ES-I3 (cell line): ENCODE results near the gene ACTRT2.

Experiments
- H3K36me3 ChIP-seq: 2 replicates; pipeline ENCODE4 v1.6.1; 2013; ENCODE audit warnings: mild to moderate bottlenecking, low read length, control low read depth, moderate library complexity; ENCODE audit not compliant: insufficient read depth
- H3K4me1 ChIP-seq: 2 replicates; pipeline ENCODE4 v1.6.1; 2013; ENCODE audit warnings: mild to moderate bottlenecking, control low read depth, low read length; ENCODE audit not compliant: insufficient read depth
- H3K9ac ChIP-seq: 2 replicates; pipeline ENCODE4 v1.6.1; 2013; ENCODE audit warnings: low read depth, mild to moderate bottlenecking, low read length, moderate library complexity
- H3K9me3 ChIP-seq: 2 replicates; pipeline ENCODE4 v1.6.1; 2013; ENCODE audit warnings: mild to moderate bottlenecking, low read length, moderate library complexity; ENCODE audit not compliant: control insufficient read depth, insufficient read depth

The ACTRT2 gene

GRCh38 chr1:3026124-3026523 lies 4.9 kb downstream of the ACTRT2 start:
- H3K9ac ChIP-seq = no peak overlapping the region
- H3K4me1 ChIP-seq = no peaks in the 10 kb centered on the region
- no peaks in the 10 kb centered on the region for H3K9me3 ChIP-seq
- no peaks in the 10 kb centered on the region for H3K36me3 ChIP-seq

DNA sequence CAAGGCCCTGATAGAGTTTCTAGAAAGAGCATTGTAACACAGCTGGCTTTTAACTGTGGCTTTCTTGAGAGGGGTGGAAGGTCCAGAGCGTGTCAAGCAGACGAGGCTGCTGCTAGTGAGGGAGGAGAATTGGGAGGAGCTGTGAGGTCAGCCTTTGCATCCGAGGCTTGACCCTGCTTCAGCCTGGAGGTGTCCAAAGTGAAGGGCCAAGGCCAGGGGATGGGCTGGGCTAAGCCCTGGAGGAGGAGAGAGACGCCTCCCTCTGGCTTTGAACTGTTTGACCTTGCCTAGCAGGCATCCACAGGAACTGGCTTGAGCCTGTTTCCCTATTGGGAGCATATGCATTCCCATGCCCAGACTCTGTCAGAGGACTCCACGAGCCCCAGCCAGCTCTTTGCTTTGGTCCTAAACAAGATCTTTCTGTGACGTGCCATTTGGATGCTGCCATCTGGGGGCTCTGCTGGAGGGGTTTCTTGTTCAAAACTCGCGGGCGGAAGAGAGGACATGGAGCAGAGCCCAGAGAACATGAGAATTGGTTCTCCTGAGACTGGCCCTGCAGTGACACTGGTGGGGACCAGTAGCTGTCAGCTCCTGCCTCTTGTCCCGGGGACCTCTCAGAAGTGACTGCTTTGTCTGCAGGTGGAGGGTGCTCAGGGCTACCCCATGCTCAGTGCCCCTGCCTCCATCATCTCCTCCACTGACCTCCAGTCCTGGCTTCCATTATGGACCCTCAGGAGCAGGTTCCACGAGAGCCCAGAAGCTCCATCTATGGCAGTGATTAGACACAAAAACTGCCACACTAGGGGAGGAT lies 5.5 kb downstream of the ACTRT2 start:
- no peaks in the 10 kb centered on the region for H3K36me3 ChIP-seq

GRCh38 chr1:3027611-3028371 lies 6.5 kb downstream of the ACTRT2 start:
- H3K36me3 ChIP-seq = no peaks in the 10 kb centered on the region
- no peaks in the 10 kb centered on the region for H3K4me1 ChIP-seq
- H3K9ac ChIP-seq = no peak overlapping the region
- H3K9me3 ChIP-seq = no peaks in the 10 kb centered on the region

More for the DNA sequence above, 5.5 kb downstream of the ACTRT2 start:
- H3K4me1 ChIP-seq = no peaks in the 10 kb centered on the region
- no peaks in the 10 kb centered on the region for H3K9me3 ChIP-seq
- no peak overlapping the region for H3K9ac ChIP-seq

GRCh38 chr1:3028531-3029282 lies 7.4 kb downstream of the ACTRT2 start:
- Histone ChIP-seq H3K36me3 (no peaks in the 10 kb centered on the region), H3K9me3 (no peaks in the 10 kb centered on the region), H3K4me1 (no peaks in the 10 kb centered on the region), H3K9ac (no peak overlapping the region)

GRCh38 chr1:3029481-3029961 lies 8.3 kb downstream of the ACTRT2 start:
- Histone ChIP-seq H3K9ac (no peak overlapping the region), H3K36me3 (no peaks in the 10 kb centered on the region), H3K4me1 (no peaks in the 10 kb centered on the region), H3K9me3 (no peaks in the 10 kb centered on the region)

DNA sequence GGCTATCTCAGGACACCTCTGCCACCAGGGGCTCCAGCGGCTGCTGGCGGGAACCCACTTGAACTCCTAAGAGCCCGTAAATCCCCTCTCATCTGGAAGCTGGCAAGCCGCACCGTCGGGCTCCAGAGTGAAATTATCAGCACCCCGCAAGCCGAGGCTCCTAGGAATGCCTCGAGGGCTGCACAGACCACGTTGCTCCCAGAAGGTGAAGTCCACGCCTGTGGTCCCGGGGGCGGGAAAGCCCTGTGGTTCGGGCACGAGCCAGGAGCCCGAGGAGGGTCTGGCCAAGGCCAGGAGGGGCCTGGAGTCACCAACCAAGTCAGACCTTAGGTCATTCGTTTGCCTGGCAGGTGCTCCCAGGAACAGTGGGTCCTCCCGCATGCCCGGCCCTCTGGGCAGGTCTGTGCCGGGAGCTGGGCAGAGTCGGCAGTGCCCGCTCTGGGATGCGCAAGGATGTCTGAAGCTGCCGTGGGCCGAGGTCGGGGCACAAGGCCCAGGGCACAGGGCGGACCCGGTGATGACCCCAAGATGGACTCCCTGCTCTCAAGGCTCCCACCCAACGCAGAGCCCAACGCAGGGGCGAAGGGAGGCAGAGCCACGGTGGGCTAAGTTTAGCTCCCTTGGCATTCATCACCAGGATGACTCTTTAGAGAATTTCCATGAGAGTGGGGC lies 8.9 kb downstream of the ACTRT2 start:
- Histone ChIP-seq H3K36me3 (no peaks in the 10 kb centered on the region), H3K4me1 (no peaks in the 10 kb centered on the region), H3K9me3 (no peaks in the 10 kb centered on the region), H3K9ac (no peak overlapping the region)

- Histone ChIP-seq H3K9ac (no peak overlapping the region), H3K9me3 (no peaks in the 10 kb centered on the region), H3K36me3 (no peaks in the 10 kb centered on the region), H3K4me1 (no peaks in the 10 kb centered on the region)
Measured at GRCh38 chr1:3030663-3031381, 9.6 kb downstream of the ACTRT2 start.

- Histone ChIP-seq H3K9ac (no peak overlapping the region), H3K4me1 (no peaks in the 10 kb centered on the region), H3K9me3 (no peaks in the 10 kb centered on the region)
Measured at GRCh38 chr1:3031401-3032221, 10.3 kb downstream of the ACTRT2 start.

DNA sequence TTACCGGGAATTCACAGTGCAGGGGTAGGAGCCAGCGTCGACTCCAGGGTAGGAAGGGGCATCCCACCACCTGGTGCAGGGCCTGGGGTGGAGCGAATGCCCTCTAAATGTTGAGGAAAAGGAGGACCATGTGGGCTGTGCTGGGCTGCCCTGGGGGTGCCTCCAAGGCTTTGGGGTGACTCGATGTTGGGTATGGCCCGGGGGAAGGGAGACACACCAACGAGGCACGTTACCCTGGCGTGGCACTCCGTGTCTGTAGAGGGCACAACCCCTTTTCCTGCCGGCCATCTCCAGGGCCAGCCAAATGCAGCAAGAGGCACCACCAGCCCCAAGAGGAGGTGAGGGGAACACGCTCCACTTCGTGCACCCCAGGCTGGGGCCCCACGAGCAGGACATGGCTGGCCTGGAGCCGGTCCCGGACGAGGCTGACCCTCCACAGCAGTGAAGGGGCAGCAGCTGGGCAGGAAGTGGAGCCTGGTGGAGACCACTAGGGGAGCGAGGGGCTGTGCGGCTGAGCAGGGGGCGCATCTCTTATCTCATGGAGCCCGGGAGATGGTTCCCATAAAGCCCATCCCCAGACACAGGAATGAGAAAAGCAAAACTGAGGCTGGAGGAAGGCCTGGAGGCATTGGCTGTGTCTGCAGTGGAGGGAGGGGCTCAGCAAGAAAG lies 11.2 kb downstream of the ACTRT2 start:
- H3K9ac ChIP-seq = no peak overlapping the region
- no peaks in the 10 kb centered on the region for H3K36me3 ChIP-seq
- no peaks in the 10 kb centered on the region for H3K9me3 ChIP-seq
- no peaks in the 10 kb centered on the region for H3K4me1 ChIP-seq

More at GRCh38 chr1:3031401-3032221, 10.3 kb downstream of the ACTRT2 start:
- H3K36me3 ChIP-seq = no peaks in the 10 kb centered on the region

DNA sequence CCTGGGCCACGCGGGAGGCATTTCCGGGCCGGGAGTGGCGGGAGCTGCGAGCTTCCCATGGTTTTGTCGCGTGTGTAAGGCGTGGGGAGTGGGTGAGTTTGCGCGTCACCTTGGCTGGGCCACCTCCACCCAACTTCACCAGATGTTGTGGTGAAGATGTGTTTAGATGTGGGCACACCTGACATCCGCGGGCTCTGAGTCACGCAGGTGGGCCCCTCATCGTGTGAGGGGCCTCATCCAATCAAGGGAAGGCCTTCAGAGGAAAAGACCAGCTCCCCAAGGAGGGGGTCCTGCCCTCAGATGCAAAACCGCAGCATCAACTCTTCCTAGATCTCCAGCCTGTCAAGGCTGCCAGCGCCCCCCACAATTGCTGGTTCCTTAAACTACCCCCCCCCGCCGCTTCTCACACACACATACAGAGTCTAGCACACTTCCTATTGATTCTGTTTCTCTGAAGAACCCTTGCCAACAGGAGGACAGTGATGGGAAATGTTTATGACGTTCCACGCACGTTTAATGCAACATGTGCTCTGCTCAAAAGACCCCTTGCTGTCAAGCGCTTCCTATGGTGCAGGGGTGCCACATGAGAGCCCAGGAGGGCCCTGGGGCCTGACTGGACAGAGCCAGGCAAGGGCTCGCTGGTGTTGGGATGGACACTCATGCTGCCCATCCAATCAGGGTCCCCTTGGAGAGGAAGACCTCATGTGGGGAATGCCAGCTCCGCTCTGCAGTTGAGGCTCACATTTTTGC lies 11.9 kb downstream of the ACTRT2 start:
- H3K9ac ChIP-seq = no peak overlapping the region
- no peaks in the 10 kb centered on the region for H3K4me1 ChIP-seq
- H3K9me3 ChIP-seq = no peaks in the 10 kb centered on the region
- H3K36me3 ChIP-seq = no peaks in the 10 kb centered on the region

DNA sequence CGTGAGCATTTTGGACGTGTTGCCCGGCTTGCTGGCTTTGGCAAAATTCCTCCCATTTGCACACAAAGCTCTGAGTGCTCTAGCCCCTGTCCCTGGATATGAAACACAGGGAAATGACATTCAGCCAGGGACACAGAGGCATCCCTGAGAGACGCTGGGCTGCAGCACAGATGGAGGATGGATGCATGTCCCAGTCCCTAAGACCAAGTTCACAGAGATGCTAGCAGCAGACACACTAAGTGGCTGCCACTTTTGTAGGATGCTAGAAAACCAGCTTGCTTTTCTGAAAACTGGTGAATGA lies 12.5 kb downstream of the ACTRT2 start:
- H3K4me1 ChIP-seq = no peaks in the 10 kb centered on the region
- no peaks in the 10 kb centered on the region for H3K9me3 ChIP-seq
- H3K9ac ChIP-seq = no peak overlapping the region
- no peaks in the 10 kb centered on the region for H3K36me3 ChIP-seq

DNA sequence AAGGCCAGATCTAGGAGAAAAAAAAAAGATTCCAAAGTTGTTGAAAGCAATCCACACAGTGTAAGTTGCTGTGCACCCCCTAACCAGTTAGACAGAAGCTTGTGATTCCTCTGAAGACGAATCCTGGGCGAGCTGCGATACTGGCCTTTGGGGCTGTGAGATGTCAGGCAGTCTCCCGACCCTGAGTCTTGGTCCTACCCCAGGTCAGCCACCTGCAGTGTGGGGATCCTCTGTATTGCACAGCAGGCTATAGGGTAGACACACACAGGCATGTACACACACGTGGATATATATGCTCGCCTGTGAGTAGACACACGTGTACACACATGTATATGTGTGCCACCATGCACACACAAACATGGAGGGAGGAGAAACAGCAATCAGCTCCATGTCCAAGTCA lies 12.9 kb downstream of the ACTRT2 start:
- no peaks in the 10 kb centered on the region for H3K9me3 ChIP-seq
- H3K4me1 ChIP-seq = no peaks in the 10 kb centered on the region
- H3K9ac ChIP-seq = no peak overlapping the region
- no peaks in the 10 kb centered on the region for H3K36me3 ChIP-seq
